Endothelial cell of umbilical vein (primary cell): Measurements from ENCODE around the gene MINK1. TPM values are rescaled to one million over a fixed set of nuclear protein-coding genes. Genes with fewer than 3 reads are reported as not detected.

ENCODE experiments used
- BruUV-seq: library from RNA; stranded (reverse); fragments of 400-500 nt; replicated peaks from 2 replicates; lab custom pipeline; 2021; lab: Mats Ljungman, UMichigan
- CTCF ChIA-PET: fragments of 300-600, 350-600 bp; sonication (Branson Sonifier 250); formaldehyde crosslinking; loops from one replicate; lab custom pipeline; 2021; ENCODE audit warnings: antibody characterized with exemption, inconsistent platforms; lab: Charles Lee
- POLR2A ChIA-PET: fragments of 300-600, 350-600 bp; sonication (Branson Sonifier 250); formaldehyde crosslinking; loops from one replicate; lab custom pipeline; 2021; ENCODE audit warnings: antibody characterized with exemption, inconsistent platforms; lab: Charles Lee
- DNase-seq: peaks from one replicate; pipeline ENCODE4 v3.0.0-alpha.2; 2011; ENCODE audit warnings: low read depth, low spot score
- FAIRE-seq: peaks from 2 replicates; lab custom pipeline; 2011; peaks lifted over from hg19 to GRCh38; lab: Jason Lieb, UNC
- H2AFZ ChIP-seq: 2 replicates; pipeline ENCODE4 v1.6.0; 2012; ENCODE audit warnings: low read depth, low read length, control low read depth, inconsistent platforms
- H3K27ac ChIP-seq: 2 replicates; pipeline ENCODE4 v1.5.1; 2011; ENCODE audit warnings: low read depth, mild to moderate bottlenecking, control low read depth, low read length, moderate library complexity; ENCODE audit not compliant: insufficient read depth
- H3K27me3 ChIP-seq, 2 experiments: 2 replicates each; pipeline versions ENCODE4 v1.6.0 to v1.6.1; 2011; ENCODE audit warnings: low read length in 2 of 2, mixed read lengths in 1 of 2; ENCODE audit not compliant: control insufficient read depth in 2 of 2, insufficient read depth in 2 of 2
- H3K36me3 ChIP-seq, 2 experiments: 2 replicates in 1 of 2; 3 replicates in 1 of 2; pipeline ENCODE4 v1.5.1; 2011; ENCODE audit warnings: low read length in 2 of 2, mild to moderate bottlenecking in 1 of 2, moderate library complexity in 1 of 2; ENCODE audit not compliant: control insufficient read depth in 2 of 2, insufficient read depth in 2 of 2; ENCODE audit errors: extremely low read depth in 1 of 2
- H3K4me1 ChIP-seq: 3 replicates; pipeline ENCODE4 v1.5.1; 2011; ENCODE audit warnings: mild to moderate bottlenecking, low read length; ENCODE audit not compliant: control insufficient read depth, insufficient read depth; ENCODE audit errors: extremely low read depth
- H3K4me2 ChIP-seq: 2 replicates; pipeline ENCODE4 v1.6.1; 2011; ENCODE audit warnings: low read length, control low read depth, mixed read lengths; ENCODE audit not compliant: insufficient read depth
- H3K4me3 ChIP-seq, 3 experiments: fragments of 200-600 bp in 1 of 3; sonication (generic), shearing (Covaris generic) in 1 of 3; replicated peaks in 1 of 3; 2 replicates each; pipeline ENCODE4 v1.5.1; 2011 to 2016; ENCODE audit warnings: control low read depth in 3 of 3, low read length in 3 of 3, mild to moderate bottlenecking in 2 of 3, inconsistent platforms in 1 of 3, low read depth in 1 of 3, moderate library complexity in 1 of 3; ENCODE audit not compliant: insufficient read depth in 1 of 3
- H3K79me2 ChIP-seq: 2 replicates; pipeline ENCODE4 v1.6.0; 2012; ENCODE audit warnings: low read length, inconsistent platforms; ENCODE audit not compliant: control insufficient read depth, insufficient read depth
- H3K9ac ChIP-seq: replicated peaks from 2 replicates; pipeline ENCODE3; 2011; ENCODE audit warnings: low read length, control low read depth; ENCODE audit not compliant: insufficient read depth; ENCODE audit errors: extremely low read depth
- H3K9me1 ChIP-seq: replicated peaks from 3 replicates; pipeline ENCODE4 v1.6.0; 2011; ENCODE audit warnings: mild to moderate bottlenecking, low read length; ENCODE audit not compliant: control insufficient read depth, insufficient read depth; ENCODE audit errors: extremely low read depth
- H3K9me3 ChIP-seq: replicated peaks from 2 replicates; pipeline ENCODE4 v1.5.1; 2012; ENCODE audit warnings: low read length, inconsistent platforms; ENCODE audit not compliant: control insufficient read depth, insufficient read depth
- H4K20me1 ChIP-seq: replicated peaks from 2 replicates; pipeline ENCODE3; 2011; ENCODE audit warnings: mild to moderate bottlenecking, low read length; ENCODE audit not compliant: control insufficient read depth, insufficient read depth; ENCODE audit errors: extremely low read depth
- CTCF ChIP-seq, 2 donors: IDR thresholded peaks; 1 replicate in 1 of 2; 2 replicates in 1 of 2; pipeline ENCODE4 v1.5.1; 2011; ENCODE audit warnings: low read length in 2 of 2, mild to moderate bottlenecking in 2 of 2, moderate library complexity in 2 of 2, control low read depth in 1 of 2, inconsistent platforms in 1 of 2, low read depth in 1 of 2; ENCODE audit not compliant: insufficient read depth in 1 of 2; ENCODE audit errors: extremely low read depth in 1 of 2
- EZH2 ChIP-seq: IDR thresholded peaks from 2 replicates; pipeline ENCODE4 v1.6.1; 2012; ENCODE audit warnings: borderline replicate concordance, low read depth, mild to moderate bottlenecking, moderate library complexity, low read length, inconsistent platforms; ENCODE audit not compliant: severe bottlenecking
- FOS ChIP-seq: IDR thresholded peaks from 2 replicates; pipeline ENCODE4 v1.6.1; 2011; ENCODE audit warnings: mild to moderate bottlenecking, low read length, moderate library complexity, borderline replicate concordance; ENCODE audit not compliant: insufficient read depth
- GATA2 ChIP-seq: IDR thresholded peaks from 2 replicates; pipeline ENCODE4 v1.7.0; 2011; ENCODE audit warnings: low read depth, mild to moderate bottlenecking, moderate library complexity, mixed read lengths, low read length; ENCODE audit not compliant: insufficient read length, insufficient read depth
- JUN ChIP-seq: IDR thresholded peaks from 2 replicates; pipeline ENCODE4 v1.6.1; 2011; ENCODE audit warnings: borderline replicate concordance, low read depth; ENCODE audit not compliant: insufficient read length, insufficient read depth
- MAX ChIP-seq: IDR thresholded peaks from 2 replicates; pipeline ENCODE4 v1.6.1; 2011; ENCODE audit not compliant: insufficient read depth, insufficient read length
- MYC ChIP-seq: IDR thresholded peaks from one replicate; pipeline ENCODE4 v1.6.1; 2011; ENCODE audit warnings: mild to moderate bottlenecking, low read depth, low read length
- POLR2A ChIP-seq: IDR thresholded peaks from 2 replicates; pipeline ENCODE4 v1.6.1; 2012; ENCODE audit warnings: low read depth, mild to moderate bottlenecking, control low read depth, low read length
- POLR2AphosphoS5 ChIP-seq: IDR thresholded peaks from 2 replicates; pipeline ENCODE4 v1.6.1; 2012; ENCODE audit warnings: low read depth, mild to moderate bottlenecking, control low read depth, low read length, moderate library complexity; ENCODE audit not compliant: insufficient read depth
- dilution Hi-C: fragments of 300-500 bp; cut with MboI; formaldehyde crosslinking; loops from one replicate; pipeline ENCODE4 v1.15.0; 2019; ENCODE audit warnings: low sequenced_read_pairs; ENCODE audit not compliant: extremely low pct_ligation_motif_present
- intact Hi-C: fragments of 100-400 bp; cut with micrococcal nuclease; formaldehyde crosslinking; loops from one replicate; pipeline ENCODE4 v1.10.0; 2022
- polyA plus RNA-seq, 4 experiments: library from polyadenylated mRNA; depleted of rRNA in 3 of 4; stranded (reverse) in 3 of 4; unstranded in 1 of 4; fragments of >200 nt; gene quantifications; 2 replicates each; pipeline versions ENCODE4 v1.2.1 to v1.2.3, GENCODE V29; 2011 to 2012; ENCODE audit warnings: missing spikeins in 1 of 4
- total RNA-seq: library from RNA; stranded (reverse); gene quantifications from 2 replicates; pipeline ENCODE4 v1.2.3, GENCODE V29; 2021

Gene MINK1
- total and polyA plus RNA-seq, 2 donors (not counting 3 experiments of a cell fraction or from before 2014, with no cell fraction given) = 53.6 to 89.4 TPM

GRCh38 chr17:4837471-4838308, 4.5 kb downstream of the MINK1 start:
- Histone ChIP-seq H3K27me3 (no peaks in the 10 kb centered on the region), H3K9ac (no peak overlapping the region), H3K4me3 (no peak overlapping the region), H3K9me1 (no peaks in the 10 kb centered on the region), H2AFZ (no peak overlapping the region), H4K20me1 (no peaks in the 10 kb centered on the region), H3K36me3 (peaks cover 0 to 7% of the 10 kb centered on the region in 2 experiments), H3K79me2 (peaks cover 69% of the 10 kb centered on the region), H3K9me3 (no peaks in the 10 kb centered on the region), H3K27ac (no peak overlapping the region), H3K4me1 (peaks cover 15% of the 10 kb centered on the region), H3K4me2 (no peak overlapping the region)
- intact Hi-C loops (no loop called here), dilution Hi-C loops (no loop called here)
- CTCF ChIA-PET = interaction anchor here (0.6 to 3.3 kb wide), 6 partner anchors 15 to 71 kb away, joined by 3 to 9 read pairs (median 4); no protein-coding TSS in a partner anchor
- no peak for DNase-seq
- TF ChIP-seq FOS (no peak), MAX (no peak), EZH2 (no peak), CTCF (IDR thresholded peaks at IDR 0.05; ENCODE audit: extremely low read depth in 1 of 2, insufficient read depth in 1 of 2, low read depth in 1 of 2, low read length in 2 of 2) (no peak), GATA2 (no peak), MYC (no peak), POLR2AphosphoS5 (no peak), POLR2A (no peak), JUN (no peak)
- POLR2A ChIA-PET = no interaction called here
- BruUV-seq = no TSS peak
- FAIRE-seq = peak; percentile 42
